Liver (tissue), 2 donors: ENCODE measurements around the gene PATZ1.

Source experiments
- TF ChIP-seq, protein P1 (sequence below): fragments of 150-350 bp; IDR thresholded peaks from 2 replicates; pipeline ENCODE4 v1.5.1; 2017; ENCODE audit warnings: improper control_type of control experiment, low read depth, low read length; ENCODE audit not compliant: missing input control
- TF ChIP-seq, protein P2 (sequence below): IDR thresholded peaks from 2 replicates; pipeline ENCODE4 v1.6.1; 2016; ENCODE audit warnings: antibody characterized with exemption
- donor health status: healthy.

DNA sequence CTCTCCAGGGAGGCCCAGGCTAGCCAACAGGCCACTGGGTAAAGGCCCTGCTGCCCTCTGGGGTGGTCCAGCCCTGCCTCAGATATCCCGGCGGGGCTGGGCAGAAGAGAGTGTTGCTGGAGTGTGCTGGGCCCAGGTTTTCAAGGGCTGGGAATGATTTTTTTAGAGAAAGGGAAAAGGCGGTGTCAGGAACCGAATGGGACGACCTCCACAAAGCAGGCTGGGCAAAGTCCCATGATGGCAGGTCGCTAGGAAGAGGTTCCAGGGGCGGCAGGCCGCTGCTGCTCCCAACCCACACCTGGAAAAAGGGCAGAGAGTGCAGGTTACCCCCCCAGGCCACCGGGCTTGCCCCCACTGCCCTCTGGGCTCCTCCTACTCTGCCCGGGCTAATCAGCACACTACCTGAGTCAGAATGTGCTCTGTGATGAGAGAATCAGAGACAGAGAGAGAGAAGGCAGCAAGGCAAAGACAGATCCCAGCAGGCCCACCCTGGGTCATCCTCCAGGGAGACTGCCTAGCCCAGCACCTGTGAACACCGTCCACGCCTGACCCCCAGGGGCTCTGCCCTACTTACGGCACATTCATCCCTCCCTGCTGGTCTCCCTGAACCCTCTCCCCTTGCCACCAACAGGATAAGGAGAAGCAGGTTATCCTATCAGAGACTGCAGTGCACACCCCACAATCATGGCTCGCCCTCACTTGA, 4.6 kb downstream of the PATZ1 start:
- TF ChIP-seq, protein P1, sequence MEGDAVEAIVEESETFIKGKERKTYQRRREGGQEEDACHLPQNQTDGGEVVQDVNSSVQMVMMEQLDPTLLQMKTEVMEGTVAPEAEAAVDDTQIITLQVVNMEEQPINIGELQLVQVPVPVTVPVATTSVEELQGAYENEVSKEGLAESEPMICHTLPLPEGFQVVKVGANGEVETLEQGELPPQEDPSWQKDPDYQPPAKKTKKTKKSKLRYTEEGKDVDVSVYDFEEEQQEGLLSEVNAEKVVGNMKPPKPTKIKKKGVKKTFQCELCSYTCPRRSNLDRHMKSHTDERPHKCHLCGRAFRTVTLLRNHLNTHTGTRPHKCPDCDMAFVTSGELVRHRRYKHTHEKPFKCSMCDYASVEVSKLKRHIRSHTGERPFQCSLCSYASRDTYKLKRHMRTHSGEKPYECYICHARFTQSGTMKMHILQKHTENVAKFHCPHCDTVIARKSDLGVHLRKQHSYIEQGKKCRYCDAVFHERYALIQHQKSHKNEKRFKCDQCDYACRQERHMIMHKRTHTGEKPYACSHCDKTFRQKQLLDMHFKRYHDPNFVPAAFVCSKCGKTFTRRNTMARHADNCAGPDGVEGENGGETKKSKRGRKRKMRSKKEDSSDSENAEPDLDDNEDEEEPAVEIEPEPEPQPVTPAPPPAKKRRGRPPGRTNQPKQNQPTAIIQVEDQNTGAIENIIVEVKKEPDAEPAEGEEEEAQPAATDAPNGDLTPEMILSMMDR, result no peak
- TF ChIP-seq, protein P2, sequence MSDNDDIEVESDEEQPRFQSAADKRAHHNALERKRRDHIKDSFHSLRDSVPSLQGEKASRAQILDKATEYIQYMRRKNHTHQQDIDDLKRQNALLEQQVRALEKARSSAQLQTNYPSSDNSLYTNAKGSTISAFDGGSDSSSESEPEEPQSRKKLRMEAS, result no peak
